Inflammatory macrophage treated with lipopolysaccharide for 4 hours (primary cell): ENCODE data around the gene FLII.

Source experiments
- DNase-seq: peaks from one replicate; pipeline ENCODE4 v3.0.0-alpha.2; 2020

FLII gene

DNA sequence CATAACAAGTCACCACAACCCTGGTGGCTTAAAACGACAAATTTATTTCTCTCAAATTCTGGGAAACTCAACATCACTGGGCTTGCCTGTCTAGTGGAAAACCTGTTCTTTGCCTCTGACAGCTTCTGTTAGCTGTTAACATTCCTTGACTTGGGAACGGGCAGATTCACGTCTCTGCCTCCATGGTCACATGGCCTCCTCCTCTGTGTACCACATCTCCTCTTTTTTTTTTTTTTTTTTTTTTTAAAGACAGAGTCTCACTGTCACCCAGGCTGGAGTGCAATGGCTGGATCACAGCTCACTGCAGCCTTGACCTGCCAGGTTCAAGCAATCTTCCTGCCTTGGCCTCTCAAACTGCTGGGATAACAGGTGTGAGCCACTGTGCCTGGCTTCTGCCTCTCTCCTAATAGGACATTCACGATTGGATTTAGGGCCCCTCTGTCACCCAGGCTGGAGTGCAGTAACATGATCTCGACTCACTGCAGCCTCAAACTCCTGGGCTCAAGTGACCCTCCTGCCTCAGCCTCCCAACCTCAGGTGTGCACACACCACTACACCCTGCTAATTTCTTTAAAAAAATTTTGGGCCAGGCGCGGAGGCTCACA is 44.8 kb downstream of the FLII start:
- DNase-seq: no peak

DNA sequence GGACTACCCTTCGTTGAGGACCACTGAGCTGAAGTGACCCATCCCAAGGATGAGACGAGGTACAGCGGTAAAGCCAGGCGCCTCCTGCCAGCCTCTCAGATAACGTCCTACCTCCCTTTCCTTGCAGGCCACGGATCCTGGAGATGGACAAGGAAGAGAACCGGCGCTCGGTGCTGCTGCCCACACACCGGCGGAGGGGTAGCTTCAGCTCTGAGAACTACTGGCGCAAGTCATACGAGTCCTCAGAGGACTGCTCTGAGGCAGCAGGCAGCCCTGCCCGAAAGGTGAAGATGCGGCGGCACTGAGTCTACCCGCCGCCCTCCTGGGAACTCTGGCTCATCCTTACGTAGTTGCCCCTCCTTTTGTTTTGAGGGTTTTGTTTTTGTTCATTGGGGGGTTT is 50.4 kb downstream of the FLII start:
- no peak for DNase-seq

- no peak for DNase-seq
Measured at GRCh38 chr17:18206962-18207361, 51.6 kb downstream of the FLII start.

DNA sequence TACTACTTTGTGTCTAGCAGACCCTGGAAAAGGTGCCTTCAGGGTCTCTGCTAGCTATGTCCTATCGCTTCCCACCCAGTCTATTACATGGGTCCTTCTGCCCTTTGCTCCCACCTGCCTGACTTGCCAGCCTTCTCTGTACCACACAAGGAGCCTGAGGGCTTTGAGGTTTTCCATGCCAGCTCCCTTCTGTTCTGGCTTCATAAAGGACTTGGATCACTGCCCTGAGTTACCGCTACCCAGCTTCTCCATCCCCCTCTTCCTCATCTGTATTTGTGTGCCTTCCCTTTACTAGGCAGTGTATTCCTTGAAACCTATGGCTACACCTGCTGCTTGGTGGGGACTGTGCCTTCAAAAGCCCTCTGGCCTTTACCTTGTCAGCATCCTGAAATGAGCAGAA is 52.7 kb downstream of the FLII start:
- DNase-seq: no peak

DNA sequence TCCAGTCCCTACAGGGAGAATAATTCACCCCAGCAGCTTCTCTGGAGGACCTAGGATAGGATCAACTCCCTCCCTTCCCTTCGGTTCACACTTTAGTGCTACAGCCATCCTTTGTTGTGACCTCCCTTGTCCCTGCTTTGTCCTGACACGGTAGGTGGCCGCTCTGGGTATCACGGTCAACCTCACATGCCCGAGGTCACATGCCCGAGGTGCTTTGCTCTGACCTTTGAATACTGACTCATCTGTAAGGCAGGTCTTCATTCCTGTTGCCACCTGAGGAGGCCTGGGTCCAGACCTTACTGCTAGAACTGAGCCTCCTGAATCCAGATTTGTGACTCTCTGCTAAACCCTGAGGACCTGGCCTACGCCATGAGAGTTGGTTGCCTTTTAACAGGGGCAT is 55.2 kb downstream of the FLII start:
- DNase-seq: no peak

DNA sequence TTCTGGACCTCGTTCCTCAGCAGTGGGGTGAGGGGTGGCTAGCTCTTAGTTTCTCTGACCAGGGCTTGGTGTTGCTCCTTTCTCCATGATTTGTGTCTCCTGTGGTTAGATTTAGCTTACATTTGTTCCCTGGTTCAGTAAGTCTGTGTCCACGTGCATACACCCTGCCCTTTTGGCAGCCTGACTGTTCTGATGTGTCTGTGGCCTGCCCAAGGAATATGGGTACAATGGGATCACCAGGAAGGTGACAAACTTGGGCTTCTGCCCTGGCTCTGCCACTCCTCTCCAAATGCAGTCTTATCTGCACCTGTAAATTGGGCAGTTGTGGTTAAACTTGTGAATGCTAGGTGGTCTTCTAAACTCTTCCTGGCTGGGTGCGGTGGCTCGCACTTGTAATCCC is 57.4 kb downstream of the FLII start:
- DNase-seq: no peak

GRCh38 chr17:18198530-18198929 is 60.0 kb downstream of the FLII start:
- DNase-seq: no peak

DNA sequence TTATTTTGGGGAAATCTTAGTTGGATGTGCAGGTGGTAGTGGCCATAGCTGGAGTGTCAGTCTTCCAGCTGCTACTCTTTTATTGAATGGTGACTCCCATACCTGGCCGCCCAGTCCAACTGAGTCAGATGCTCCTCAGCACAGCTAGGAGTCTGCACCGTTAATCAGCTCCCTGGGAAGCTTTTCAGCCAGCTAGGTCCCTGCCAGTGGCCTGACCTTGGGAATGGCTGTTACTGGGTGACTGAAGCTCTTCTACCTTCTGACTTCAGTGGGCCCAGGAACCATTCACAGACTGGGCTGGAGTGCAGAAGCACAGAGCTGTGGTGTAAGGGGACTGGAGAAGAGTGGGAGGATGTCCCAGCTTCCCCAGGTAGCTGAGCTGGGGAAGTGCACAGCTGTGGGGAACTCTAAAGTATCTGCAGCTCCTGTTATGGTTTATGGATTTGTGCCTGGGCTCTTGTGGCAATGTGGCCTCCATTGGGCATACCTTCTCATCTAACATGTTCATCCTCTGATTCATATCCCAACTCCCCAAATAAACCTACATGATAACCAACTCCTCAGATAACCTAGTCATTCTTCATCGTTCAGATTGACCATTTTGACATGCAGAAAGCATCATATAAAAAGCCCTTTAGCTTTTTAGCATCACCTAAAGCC is 60.9 kb downstream of the FLII start:
- DNase-seq: no peak

DNA sequence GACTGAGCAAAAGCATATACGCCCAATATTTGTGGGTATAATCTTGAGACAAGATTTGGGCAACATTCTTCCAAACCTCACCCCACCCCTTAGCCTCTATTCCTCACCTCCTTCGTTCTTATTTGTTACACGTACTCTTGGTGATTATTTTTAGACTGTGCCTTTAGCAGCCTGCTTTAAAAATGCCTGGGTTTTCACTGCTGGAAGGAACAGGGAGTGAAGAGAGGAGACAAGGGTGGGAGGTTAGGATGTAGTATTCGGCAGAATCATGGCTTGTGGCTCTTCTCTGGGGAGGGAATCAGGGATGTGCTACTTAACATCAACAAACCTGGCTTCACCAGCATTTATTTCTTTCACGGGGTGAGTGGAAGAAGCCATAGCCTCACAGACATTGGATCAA is 63.3 kb downstream of the FLII start:
- DNase-seq: no peak
